Hematopoietic multipotent progenitor cell treated with erythropoietin and hydrocortisone succinate and interleukin-3 and kit ligand, for 6 days (in vitro differentiated cells): ENCODE results near the gene CTLA4.
A peak's percentile ranks its signal among the peaks of the same experiment; 100 is the strongest.
"Not testable (repeated sequence)": the region's sequence is repeated elsewhere in the genome, so short reads cannot be mapped to it uniquely, and the experiment has no call there.

ENCODE experiments used
- DNase-seq: peaks from one replicate; pipeline ENCODE4 v3.0.0-alpha.2; 2015

The CTLA4 gene

DNA sequence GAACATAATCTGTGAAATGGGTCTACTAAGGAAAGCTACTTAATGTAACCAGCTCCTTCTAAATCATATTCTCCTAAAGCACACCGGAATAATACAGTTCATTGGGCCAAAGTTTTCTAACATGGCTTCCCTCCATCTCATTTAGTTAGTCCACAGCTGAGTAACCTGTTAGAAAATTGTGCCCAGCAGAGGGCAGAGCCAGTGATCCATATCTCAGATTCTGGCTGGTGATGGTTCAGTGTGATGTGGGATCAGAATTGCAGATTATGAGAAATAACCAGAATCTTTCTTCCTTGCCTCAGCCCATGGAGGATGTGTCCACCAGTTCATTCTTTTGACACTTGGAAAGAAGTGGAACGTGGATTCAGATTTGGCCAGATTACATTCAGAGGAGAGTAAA lies 9.4 kb upstream of the CTLA4 start:
- no peak for DNase-seq

DNA sequence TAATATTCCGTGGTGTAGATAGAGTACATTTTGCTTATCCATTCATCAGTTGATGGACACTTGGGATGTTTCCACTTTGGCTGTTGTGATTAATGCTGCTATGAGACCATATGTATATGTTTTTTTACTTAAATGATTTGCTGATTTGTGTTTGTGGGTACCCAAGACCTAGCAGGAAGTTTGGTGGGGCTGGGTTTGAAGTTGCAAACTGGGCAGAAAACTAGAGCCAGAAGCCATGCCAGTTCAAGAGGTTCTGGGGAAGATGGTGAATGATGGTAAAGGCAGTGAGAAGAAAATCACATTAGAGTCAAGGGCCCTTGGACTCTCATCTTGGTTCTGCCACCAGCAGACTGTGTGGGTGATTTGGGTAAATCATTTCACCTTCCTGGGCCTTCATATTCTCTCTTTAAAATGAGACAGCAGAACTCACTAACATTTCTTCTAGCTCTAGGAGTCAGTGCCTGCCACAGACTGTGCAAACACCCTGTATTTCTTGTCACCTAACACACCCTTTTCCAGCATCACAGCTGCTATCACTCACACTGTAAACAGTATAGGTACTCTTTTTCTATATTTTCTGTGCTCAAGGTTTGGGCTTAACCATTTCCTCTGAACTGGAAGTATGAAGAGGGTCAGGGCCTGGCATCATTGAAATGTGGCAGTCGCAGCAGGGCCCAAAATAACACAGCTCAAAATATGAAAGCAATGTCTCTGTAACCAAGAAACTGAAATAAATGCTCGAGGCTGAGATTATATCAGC lies 8.4 kb upstream of the CTLA4 start:
- DNase-seq = no peak

GRCh38 chr2:203861197-203861596 lies 6.4 kb upstream of the CTLA4 start:
- no peak for DNase-seq

- DNase-seq = no peak
These were observed 6.0 kb upstream of the CTLA4 start for GRCh38 chr2:203861607-203862006.

- no peak for DNase-seq
These were observed 1.9 kb downstream of the CTLA4 start for GRCh38 chr2:203869223-203870042.

- no peak for DNase-seq
These were observed 2.9 kb downstream of the CTLA4 start for GRCh38 chr2:203870481-203870880.

- no peak for DNase-seq
These were observed 3.4 kb downstream of the CTLA4 start for GRCh38 chr2:203870941-203871340.

- DNase-seq = no peak
These were observed 3.9 kb downstream of the CTLA4 start for GRCh38 chr2:203871371-203871983.

- no peak for DNase-seq
These were observed 5.9 kb downstream of the CTLA4 start for GRCh38 chr2:203873461-203873860.

DNA sequence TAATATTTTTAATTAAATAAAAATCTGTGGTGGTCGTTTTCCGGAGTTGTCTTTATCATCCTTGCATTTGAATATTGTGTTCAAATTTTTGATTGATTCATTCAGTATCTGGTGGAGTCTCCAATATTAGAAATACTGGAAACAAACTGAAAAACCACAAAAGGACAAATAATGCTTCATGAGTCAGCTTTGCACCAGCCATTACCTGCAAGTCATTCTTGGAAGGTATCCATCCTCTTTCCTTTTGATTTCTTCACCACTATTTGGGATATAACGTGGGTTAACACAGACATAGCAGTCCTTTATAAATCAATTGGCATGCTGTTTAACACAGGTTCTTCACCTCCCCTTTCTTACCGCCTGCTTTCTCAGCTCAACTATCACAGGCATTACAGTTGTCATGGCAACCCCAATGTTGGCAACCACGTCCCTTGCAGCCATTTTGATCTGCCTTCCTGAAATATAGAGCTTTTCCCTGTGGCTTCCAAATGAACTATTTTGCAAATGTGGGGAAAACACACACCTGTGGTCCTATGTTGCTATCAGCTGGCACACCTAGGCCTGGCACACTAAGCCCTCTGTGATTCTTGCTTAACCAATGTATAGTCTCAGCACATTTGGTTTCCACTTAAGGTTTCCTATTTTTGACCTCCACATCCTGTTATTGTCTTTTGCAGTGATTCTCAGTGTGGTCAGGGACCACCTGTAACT lies 6.5 kb downstream of the CTLA4 start:
- no peak for DNase-seq

GRCh38 chr2:203875471-203875870 lies 7.9 kb downstream of the CTLA4 start:
- no peak for DNase-seq

DNA sequence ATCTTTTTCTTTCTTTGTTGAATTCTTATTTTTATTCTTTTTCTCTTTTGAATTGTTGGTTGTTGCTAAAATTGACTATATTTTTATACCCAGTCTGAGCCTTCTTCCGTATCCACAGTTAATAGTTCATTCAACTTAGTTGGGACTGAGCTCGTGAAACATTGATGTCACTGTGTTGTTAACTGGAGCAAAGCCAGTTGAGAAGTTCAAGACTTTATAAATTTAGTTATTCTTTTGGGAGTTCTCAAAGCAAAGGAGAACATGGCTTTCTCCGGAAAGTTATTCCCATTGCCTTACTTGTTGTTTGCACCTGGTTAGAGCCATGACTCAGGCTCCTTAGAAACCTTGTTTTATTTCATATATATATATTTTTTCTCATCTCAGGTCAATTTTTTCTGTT lies 8.8 kb downstream of the CTLA4 start:
- no peak for DNase-seq

- no peak for DNase-seq
These were observed 10.5 kb downstream of the CTLA4 start for GRCh38 chr2:203878063-203878462.

DNA sequence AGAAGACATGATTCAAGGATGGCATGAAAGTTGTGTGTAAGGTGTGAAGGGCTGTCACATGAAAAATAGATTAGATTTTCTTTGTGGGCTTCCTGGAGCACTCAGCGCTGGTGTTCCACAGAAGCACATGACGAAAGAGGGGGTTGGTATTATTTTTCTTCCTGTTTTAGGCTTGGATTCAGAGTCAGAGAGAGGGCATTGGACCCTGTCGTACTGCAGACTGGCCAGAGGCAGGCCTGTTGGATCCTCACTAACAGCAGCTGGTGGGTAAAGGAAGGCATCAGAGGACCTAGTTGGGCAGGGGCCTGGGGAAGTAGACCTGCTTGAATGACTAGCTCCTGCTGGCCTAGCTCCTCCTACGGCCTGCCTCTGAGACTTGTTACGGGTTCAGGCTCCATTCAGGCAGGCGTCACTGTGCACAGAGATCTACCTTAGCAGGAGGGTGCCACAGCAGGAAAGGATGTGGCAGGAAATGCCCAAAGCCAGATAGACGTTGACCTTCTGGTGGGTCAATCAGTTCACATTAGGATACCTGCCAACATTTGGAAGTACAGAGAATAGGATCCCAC lies 13.1 kb downstream of the CTLA4 start:
- DNase-seq = no peak

DNA sequence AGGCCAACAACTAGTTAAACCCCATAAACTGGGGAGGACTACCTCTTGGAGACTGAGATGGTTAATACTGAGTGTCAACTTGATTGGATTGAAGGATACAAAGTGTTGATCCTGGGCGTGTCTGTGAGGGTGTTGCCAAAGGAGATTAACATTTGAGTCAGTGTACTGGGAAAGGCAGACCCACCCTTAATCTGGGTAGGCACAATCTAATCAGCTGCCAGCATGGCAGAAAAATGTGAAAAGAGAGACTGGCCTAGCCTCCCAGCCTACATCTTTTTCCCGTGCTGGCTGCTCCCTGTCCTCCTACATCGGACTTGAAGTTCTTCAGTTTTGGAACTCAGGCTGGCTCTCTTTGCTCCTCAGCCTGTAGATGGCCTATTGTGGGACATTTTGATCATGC lies 13.6 kb downstream of the CTLA4 start:
- not testable (repeated sequence) for DNase-seq

DNA sequence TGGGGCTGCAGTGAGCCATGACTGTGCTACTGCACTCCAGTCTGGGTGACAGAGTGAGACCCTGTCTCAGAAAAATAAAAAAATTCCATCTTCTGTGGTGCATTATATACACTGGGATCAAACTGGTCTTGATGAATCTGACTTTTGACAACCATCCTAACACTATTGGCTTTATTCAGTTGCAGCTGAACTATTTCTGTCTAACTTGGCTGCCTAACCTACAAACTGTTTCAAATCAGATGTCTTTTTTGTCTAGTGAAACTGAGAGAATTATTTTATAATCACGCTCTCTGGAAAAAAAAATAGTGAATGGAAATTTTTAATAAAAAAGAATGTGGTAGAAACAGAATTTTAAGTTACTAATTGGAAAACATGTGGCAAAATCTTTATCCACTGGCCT lies 15.0 kb downstream of the CTLA4 start:
- no peak for DNase-seq

DNA sequence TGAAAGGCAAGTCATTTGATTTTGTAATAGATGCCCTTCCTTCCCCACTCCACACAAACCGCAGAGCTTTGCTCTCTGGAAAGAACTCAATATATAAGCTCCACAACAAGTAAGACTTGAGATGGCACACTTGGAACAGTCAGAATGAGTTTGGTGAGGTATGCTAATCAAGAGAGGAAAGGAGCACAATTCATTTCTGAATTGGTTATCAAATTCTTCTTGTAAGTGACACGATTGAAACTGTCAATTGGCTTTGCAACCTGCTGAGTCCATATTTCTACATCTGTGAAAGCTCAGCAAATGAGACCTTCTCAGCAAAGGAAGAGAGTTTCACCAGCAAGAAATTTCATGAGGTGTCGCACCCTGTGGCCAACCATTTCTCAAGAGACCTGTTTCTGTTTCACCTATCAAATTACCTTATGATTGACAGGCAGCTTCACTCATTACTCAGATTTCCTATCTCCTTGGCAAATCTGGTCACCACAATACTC lies 19.1 kb downstream of the CTLA4 start:
- DNase-seq = no peak

DNA sequence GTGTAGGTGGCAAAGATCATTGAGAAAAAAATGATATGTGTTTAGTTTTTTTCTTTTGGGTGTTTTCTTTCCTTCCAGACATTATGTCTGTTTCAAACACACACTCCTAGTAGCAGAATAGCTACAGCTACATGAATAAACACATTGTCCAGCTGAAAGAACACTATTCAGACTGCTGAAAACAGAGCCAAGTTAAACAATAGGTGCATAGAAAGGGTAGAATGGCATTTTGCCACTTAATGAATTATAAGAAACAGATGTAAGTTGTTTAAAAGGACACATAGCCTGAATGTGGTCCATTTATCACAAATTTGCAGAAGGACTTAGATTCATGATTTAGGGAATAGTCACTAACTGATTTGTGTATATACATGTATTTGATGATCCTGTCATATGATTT lies 20.1 kb downstream of the CTLA4 start:
- DNase-seq = no peak

GRCh38 chr2:203889542-203889941 lies 22.0 kb downstream of the CTLA4 start:
- no peak for DNase-seq

DNA sequence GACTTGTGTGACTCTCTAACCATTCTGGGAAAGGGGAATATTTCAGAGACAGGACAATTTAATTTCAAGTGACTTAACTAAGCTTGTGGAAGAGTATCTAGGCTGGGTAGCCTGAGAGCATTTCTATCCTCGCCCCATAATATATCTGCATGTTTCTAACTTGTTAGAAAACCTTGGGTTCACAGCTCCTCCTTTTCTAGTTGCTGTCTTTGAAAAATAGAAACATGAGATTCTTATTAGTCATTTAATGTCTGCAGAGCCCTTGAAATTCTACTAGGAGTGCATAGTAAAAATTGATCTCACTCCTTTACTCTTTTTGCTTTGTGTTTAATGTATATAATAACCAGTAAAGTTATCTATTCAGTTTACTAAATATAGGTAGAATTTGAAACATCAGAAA lies 22.4 kb downstream of the CTLA4 start:
- no peak for DNase-seq

GRCh38 chr2:203890733-203891132 lies 23.2 kb downstream of the CTLA4 start:
- no peak for DNase-seq

DNA sequence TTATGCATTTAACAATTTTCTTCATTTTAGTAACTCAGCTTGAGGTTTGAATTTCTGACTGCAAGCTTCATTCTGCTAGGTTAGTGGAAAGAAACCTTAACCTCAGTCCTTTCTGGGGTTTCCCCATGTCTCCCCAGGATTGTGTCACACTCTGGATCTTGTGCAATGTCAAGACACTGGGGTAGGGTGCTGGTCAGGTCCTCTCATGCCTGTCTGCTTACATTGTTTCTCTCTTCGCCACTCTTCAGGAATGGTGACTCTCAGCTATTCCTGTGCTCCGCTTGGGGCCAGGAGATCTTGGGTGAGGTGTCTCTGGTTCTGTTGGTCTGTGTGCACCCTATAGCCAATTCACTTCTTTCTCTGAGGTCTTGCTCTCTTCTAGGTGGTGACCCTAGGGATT lies 23.9 kb downstream of the CTLA4 start:
- peak; percentile 16 for DNase-seq

DNA sequence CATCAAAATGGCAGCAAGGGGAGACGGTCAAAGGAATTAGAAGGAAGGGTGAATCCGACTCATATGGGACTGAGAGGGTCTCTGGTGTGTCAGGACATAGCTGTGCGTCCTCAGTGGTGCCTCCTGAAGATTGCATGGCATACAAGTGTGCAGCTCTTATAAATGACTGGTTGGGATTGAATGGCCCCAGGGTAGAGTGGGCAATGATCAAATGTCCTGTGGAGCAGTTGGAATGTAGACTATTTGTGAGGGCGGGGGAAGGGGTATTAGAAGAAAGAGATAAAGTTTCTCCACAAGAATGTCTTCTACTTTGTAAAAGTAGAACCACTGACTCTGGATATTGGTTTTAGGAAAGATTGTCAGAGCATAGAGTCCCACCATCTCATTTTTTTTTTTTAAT lies 24.6 kb downstream of the CTLA4 start:
- DNase-seq = no peak
